SU-DHL-6 (cell line): ENCODE measurements around the gene POLR3GL.
"Not testable (repeated sequence)": the region's sequence is repeated elsewhere in the genome, so short reads cannot be mapped to it uniquely, and the experiment has no call there.

Experiments
- H2AFZ ChIP-seq: fragments of 200-600 bp; sonication (generic); 2 replicates; pipeline ENCODE4 v1.6.1; 2014; ENCODE audit warnings: low read depth, mild to moderate bottlenecking, moderate library complexity, mixed read lengths, antibody characterized with exemption, low read length; ENCODE audit not compliant: severe bottlenecking
- H3F3A ChIP-seq: fragments of 200-600 bp; shearing (Covaris generic); 2 replicates; pipeline ENCODE4 v1.6.0; 2016; ENCODE audit warnings: antibody characterized with exemption, mild to moderate bottlenecking; ENCODE audit not compliant: insufficient read depth
- H3K27ac ChIP-seq: fragments of 200-600 bp; sonication (generic); 2 replicates; pipeline ENCODE4 v1.5.1; 2016; ENCODE audit warnings: low read depth, mild to moderate bottlenecking, low read length, moderate library complexity, mixed read lengths
- H3K27me3 ChIP-seq: fragments of 200-600 bp; sonication (generic), shearing (Covaris generic); 2 replicates; pipeline ENCODE4 v1.6.0; 2014; ENCODE audit warnings: mild to moderate bottlenecking, low read length
- H3K36me3 ChIP-seq: fragments of 200-600 bp; sonication (generic); 2 replicates; pipeline ENCODE4 v1.6.1; 2014; ENCODE audit warnings: mild to moderate bottlenecking, low read length, mixed read lengths
- H3K4me2 ChIP-seq: fragments of 300-600, 200-600 bp; shearing (Covaris generic), sonication (generic); 2 replicates; pipeline ENCODE4 v1.6.0; 2014; ENCODE audit warnings: low read length, low read depth, mild to moderate bottlenecking; ENCODE audit not compliant: poor library complexity, severe bottlenecking
- H3K4me3 ChIP-seq: fragments of 200-600 bp; sonication (generic); 2 replicates; pipeline ENCODE4 v1.5.1; 2014; ENCODE audit warnings: antibody characterized with exemption, low read length, mild to moderate bottlenecking, mixed read lengths; ENCODE audit not compliant: insufficient read depth, poor library complexity, severe bottlenecking
- H3K79me2 ChIP-seq: fragments of 200-600 bp; sonication (generic); 2 replicates; pipeline ENCODE4 v1.6.1; 2014; ENCODE audit warnings: mild to moderate bottlenecking, low read length, moderate library complexity; ENCODE audit not compliant: insufficient read depth
- H3K9ac ChIP-seq: fragments of 200-600 bp; sonication (generic); 2 replicates; pipeline ENCODE4 v1.7.0; 2014; ENCODE audit warnings: mild to moderate bottlenecking, low read length
- H3K9me2 ChIP-seq: fragments of 200-600 bp; sonication (generic); replicated peaks from 2 replicates; pipeline ENCODE4 v1.6.1; 2014; ENCODE audit warnings: low read length; ENCODE audit not compliant: insufficient read depth
- H3K9me3 ChIP-seq: fragments of 200-600 bp; sonication (generic); 2 replicates; pipeline ENCODE4 v1.6.1; 2014; ENCODE audit warnings: low read length, mixed read lengths; ENCODE audit not compliant: insufficient read depth
- H4K20me1 ChIP-seq: fragments of 200-600 bp; sonication (generic); 2 replicates; pipeline ENCODE4 v1.6.1; 2014; ENCODE audit warnings: low read depth, mild to moderate bottlenecking, antibody characterized with exemption, low read length, moderate library complexity, mixed read lengths
- EZH2phosphoT487 ChIP-seq: fragments of 200-600 bp; sonication (generic), shearing (Covaris generic); conservative IDR thresholded peaks from 2 replicates; pipeline ENCODE4 v1.6.1; 2018; ENCODE audit warnings: mild to moderate bottlenecking, antibody characterized with exemption, low read length, moderate library complexity, mixed read lengths
- TF ChIP-seq, protein P1 (sequence below): fragments of 200-600 bp; sonication (generic); IDR thresholded peaks from one replicate; pipeline ENCODE4 v1.5.1; 2017; ENCODE audit warnings: antibody characterized with exemption, mild to moderate bottlenecking, low read length, moderate library complexity; ENCODE audit not compliant: insufficient read depth, poor library complexity, severe bottlenecking

POLR3GL gene

DNA sequence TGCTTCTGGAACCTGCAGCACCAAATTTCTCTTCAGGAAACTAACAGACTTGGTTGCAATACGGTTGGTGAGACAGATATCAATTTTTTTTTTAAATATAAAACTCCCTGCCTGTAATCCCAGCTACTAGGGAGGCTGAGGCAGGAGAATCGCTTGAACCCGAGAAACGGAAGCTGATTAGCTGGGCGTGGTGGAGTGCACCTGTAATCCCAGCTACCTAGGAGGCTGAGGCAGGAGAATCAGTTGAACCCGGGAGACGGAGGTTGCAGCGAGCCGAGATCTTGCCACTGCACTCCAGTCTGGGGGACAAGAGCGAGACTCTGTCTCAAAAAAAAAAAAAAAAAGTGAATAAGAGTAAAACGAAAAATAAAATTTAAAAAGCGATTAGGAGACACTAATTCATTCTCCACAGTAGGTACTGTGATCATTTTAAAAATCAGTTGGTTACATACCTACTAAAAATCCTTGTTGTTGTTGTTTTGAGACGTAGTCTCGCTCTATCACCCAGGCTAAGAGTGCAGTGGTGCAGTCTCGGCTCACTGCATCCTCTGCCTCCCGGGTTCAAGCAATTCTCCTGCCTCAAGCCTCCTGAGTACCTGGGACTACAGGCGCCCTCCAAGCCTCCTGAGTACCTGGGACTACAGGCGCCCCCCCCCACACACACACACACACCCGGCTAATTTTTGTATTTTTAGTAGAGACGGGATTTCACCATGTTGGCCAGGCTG, 36.4 kb upstream of the POLR3GL start:
- Histone ChIP-seq H3K27me3 (no peaks in the 10 kb centered on the region), H4K20me1 (no peaks in the 10 kb centered on the region), H3K9me3 (no peaks in the 10 kb centered on the region), H3K4me2 (peak overlapping the region; percentile 94), H3K9ac (peak overlapping the region; percentile 94), H3K27ac (peak overlapping the region; percentile 93), H2AFZ (no peak overlapping the region), H3K79me2 (peaks cover 14% of the 10 kb centered on the region), H3K4me3 (peak overlapping the region; percentile 89), H3K36me3 (peaks cover 9% of the 10 kb centered on the region), H3K9me2 (no peaks in the 10 kb centered on the region), H3F3A (peaks cover 38% of the 10 kb centered on the region)
- TF ChIP-seq, protein P1, sequence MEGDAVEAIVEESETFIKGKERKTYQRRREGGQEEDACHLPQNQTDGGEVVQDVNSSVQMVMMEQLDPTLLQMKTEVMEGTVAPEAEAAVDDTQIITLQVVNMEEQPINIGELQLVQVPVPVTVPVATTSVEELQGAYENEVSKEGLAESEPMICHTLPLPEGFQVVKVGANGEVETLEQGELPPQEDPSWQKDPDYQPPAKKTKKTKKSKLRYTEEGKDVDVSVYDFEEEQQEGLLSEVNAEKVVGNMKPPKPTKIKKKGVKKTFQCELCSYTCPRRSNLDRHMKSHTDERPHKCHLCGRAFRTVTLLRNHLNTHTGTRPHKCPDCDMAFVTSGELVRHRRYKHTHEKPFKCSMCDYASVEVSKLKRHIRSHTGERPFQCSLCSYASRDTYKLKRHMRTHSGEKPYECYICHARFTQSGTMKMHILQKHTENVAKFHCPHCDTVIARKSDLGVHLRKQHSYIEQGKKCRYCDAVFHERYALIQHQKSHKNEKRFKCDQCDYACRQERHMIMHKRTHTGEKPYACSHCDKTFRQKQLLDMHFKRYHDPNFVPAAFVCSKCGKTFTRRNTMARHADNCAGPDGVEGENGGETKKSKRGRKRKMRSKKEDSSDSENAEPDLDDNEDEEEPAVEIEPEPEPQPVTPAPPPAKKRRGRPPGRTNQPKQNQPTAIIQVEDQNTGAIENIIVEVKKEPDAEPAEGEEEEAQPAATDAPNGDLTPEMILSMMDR, result no peak
- TF ChIP-seq EZH2phosphoT487, result no peak

DNA sequence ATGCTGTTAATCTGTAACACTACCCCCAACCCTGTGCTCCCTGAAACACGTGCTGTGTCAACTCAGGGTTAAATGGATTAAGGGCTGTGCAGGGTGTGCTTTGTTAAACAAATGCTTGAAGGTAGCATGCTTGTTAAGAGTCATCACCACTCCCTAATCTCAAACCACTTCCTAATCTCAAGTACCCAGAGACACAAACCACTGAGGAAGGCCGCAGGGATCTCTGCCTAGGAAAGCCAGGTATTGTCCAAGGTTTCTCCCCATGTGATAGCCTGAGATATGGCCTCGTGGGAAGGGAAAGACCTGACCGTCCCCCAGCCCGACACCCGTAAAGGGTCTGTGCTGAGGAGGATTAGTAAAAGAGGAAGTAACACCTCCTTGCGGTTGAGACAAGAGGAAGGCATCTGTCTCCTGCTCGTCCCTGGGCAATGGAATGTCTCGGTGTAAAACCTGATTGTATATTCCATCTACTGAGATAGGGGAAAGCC, 31.9 kb upstream of the POLR3GL start:
- not testable (repeated sequence) for H3K4me3 ChIP-seq
- H3K4me2 ChIP-seq, result peak overlapping the region; percentile 51

DNA sequence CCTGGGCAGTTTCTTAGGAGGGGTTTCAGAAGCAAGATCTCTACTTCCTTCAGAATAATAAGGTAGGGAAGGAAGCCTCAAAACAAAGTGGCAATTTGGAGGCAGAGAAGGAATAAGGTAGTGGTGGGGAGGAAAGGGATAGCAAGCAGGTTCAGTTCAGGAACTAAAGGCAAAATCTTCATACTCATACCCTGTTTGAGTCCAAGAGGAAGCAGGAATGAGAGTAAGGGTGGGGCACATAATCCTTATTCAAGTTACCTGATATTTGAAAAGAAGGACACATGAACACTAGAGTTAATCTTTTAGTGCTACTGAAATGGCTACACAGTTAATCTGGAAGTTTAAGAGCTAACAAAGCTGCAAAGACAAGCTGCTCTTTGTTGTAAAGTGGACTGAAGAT, 28.8 kb upstream of the POLR3GL start:
- Histone ChIP-seq H3K27ac (no peak overlapping the region), H3K79me2 (no peaks in the 10 kb centered on the region), H3K9me3 (no peaks in the 10 kb centered on the region), H3K27me3 (no peaks in the 10 kb centered on the region), H3F3A (peaks cover 9% of the 10 kb centered on the region), H3K9ac (no peak overlapping the region), H4K20me1 (no peaks in the 10 kb centered on the region), H2AFZ (no peak overlapping the region), H3K36me3 (no peaks in the 10 kb centered on the region), H3K4me3 (no peak overlapping the region), H3K9me2 (no peaks in the 10 kb centered on the region), H3K4me2 (no peak overlapping the region)
- no peak for TF ChIP-seq EZH2phosphoT487
- TF ChIP-seq, protein P1, result no peak

More for the DNA sequence above, 31.9 kb upstream of the POLR3GL start:
- H3K9ac ChIP-seq, result peak overlapping the region; percentile 35; the same call in 1 of the 2 replicates
- H3K9me2 ChIP-seq, H3K9me3 ChIP-seq, H3K79me2 ChIP-seq, H2AFZ ChIP-seq, H3K27me3 ChIP-seq, H4K20me1 ChIP-seq, H3K36me3 ChIP-seq: not testable (repeated sequence)
- H3K27ac ChIP-seq, result peak overlapping the region; percentile 60
- peaks cover 40% of the 10 kb centered on the region for H3F3A ChIP-seq

DNA sequence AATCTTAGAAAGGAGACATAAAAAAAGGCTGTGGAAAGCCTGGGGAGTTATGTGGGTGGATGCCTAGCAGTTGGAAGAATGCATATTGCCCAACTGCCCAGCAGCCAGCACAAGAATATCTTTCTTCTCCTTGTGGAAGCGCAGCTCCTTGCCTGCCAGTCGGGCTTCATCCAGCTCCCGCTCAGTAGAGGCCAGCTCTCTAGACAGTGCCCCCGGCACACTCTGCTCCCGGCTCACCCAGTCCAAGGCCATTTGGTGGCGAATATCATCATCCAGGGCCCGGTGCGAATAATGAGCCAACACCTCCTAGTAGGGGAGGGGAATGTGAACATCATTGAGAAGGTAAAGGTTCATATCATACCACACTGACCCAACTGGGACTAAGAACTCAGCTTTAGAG, 28.2 kb upstream of the POLR3GL start:
- H3K9me3 ChIP-seq, result no peaks in the 10 kb centered on the region
- no peak overlapping the region for H3K4me2 ChIP-seq
- H3K9me2 ChIP-seq, result no peaks in the 10 kb centered on the region
- H3K79me2 ChIP-seq, result no peaks in the 10 kb centered on the region
- H3K4me3 ChIP-seq, result no peak overlapping the region
- H4K20me1 ChIP-seq, result no peaks in the 10 kb centered on the region
- peaks cover 8% of the 10 kb centered on the region for H3F3A ChIP-seq
- H3K36me3 ChIP-seq, result no peaks in the 10 kb centered on the region
- H3K27ac ChIP-seq, result no peak overlapping the region
- no peak for TF ChIP-seq EZH2phosphoT487
- TF ChIP-seq, protein P1, result no peak
- H2AFZ ChIP-seq, result no peak overlapping the region
- H3K27me3 ChIP-seq, result no peaks in the 10 kb centered on the region
- H3K9ac ChIP-seq, result no peak overlapping the region
